Measurements from ENCODE around the gene SNAPC2. TPM values are rescaled to one million over a fixed set of nuclear protein-coding genes. Genes with fewer than 3 reads are reported as not detected.
"Not testable (repeated sequence)": the region's sequence is repeated elsewhere in the genome, so short reads cannot be mapped to it uniquely, and the experiment has no call there.

Gene SNAPC2
- total RNA-seq, 2 experiments from 2014 or later = 9.9 to 10.9 TPM

DNA sequence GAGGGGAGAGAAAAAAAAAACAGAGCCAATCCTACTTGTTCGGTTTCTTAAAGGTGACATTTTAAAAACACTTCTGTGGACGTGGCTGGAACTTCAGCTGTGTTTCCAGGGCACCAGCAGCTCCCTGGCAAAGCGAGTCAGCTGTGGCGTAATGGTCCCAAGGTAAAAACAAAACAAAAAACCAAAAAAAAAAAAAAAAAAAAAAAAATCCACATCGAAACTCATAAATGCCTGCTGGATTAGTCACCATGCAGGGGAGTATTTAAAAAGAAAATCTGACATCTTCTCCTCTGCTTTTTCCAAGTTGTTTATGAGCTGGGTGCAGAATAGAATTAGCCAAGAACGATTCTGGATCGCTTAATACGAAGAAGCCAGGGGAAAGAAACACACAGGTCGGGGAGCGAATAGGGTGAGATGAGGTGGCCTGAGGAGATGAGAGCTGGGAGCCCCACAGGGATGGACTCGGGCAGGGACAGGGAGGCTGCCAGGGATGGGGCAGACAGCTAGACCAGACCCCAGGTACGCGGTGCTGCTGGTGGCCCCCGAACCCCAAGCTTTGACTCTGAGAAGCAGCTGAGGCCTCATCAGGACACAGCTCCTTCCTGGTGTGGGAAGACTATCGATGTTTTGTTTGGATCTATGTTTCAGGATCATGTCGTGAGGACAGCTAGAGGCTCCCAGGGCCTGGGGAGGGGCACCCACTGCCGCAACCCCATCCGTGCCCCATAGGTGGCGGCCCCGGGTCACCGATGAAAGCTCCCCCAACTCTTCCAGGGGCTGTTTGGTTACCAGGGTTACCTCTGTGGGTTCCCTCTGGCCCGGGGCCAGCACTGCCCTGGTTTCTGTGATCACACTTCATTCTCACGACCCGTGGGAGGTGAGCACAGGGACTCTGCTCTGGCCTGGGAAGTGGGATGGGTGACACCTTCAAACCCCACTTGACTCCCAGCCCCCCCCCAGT lies 8.9 kb downstream of the SNAPC2 start:
- CTCF ChIA-PET = interaction anchor here (0.5 to 4.6 kb wide), 14 partner anchors 9 to 394 kb away, joined by 3 to 36 read pairs (median 4); partner anchors contain the start of genes MAP2K7, RPS28, SNAPC2 and TIMM44
- Histone ChIP-seq H3K27ac (ENCODE audit: low read depth in 1 of 2, low read length in 2 of 2) (no peak overlapping the region), H3K4me1 (ENCODE audit: insufficient read depth, low read length) (peaks cover 22% of the 10 kb centered on the region), H3K36me3 (ENCODE audit: insufficient read depth, low read length) (peaks cover 41% of the 10 kb centered on the region), H3K27me3 (ENCODE audit: control insufficient read depth in 1 of 2, insufficient read depth in 2 of 2, low read length in 2 of 2) (no peaks in the 10 kb centered on the region), H3K4me3 (ENCODE audit: low read length) (no peak overlapping the region), H3K9me3 (ENCODE audit: control insufficient read depth in 1 of 2, insufficient read depth in 1 of 2, low read length in 2 of 2) (no peaks in the 10 kb centered on the region)
- no peaks in the 10 kb centered on the region for H3K27me3 Mint-ChIP-seq
- intact Hi-C loops (cut with DNase I, micrococcal nuclease) = loop anchor here in 1 of 2 experiments (5.0 to 10.0 kb wide), 3 partner anchors 292 to 1564 kb away; partner anchors contain the start of genes CLPP, NDUFA7, RPS28 and STXBP2
- TF ChIP-seq, protein P1, sequence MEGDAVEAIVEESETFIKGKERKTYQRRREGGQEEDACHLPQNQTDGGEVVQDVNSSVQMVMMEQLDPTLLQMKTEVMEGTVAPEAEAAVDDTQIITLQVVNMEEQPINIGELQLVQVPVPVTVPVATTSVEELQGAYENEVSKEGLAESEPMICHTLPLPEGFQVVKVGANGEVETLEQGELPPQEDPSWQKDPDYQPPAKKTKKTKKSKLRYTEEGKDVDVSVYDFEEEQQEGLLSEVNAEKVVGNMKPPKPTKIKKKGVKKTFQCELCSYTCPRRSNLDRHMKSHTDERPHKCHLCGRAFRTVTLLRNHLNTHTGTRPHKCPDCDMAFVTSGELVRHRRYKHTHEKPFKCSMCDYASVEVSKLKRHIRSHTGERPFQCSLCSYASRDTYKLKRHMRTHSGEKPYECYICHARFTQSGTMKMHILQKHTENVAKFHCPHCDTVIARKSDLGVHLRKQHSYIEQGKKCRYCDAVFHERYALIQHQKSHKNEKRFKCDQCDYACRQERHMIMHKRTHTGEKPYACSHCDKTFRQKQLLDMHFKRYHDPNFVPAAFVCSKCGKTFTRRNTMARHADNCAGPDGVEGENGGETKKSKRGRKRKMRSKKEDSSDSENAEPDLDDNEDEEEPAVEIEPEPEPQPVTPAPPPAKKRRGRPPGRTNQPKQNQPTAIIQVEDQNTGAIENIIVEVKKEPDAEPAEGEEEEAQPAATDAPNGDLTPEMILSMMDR (IDR thresholded peaks at IDR 0.05) = peak; percentile 51
- DNase-seq (peak; percentile 33 to 91 (median 72)), ATAC-seq (ENCODE audit: poor library complexity) (peak; percentile 69)
- POLR2A ChIA-PET = interaction anchor here (1.0 to 1.4 kb wide), 3 partner anchors 8 to 25 kb away, joined by 4 to 6 read pairs (median 5); partner anchors contain the start of genes MAP2K7, SNAPC2 and TIMM44
- H3K36me3 Mint-ChIP-seq (ENCODE audit: low read depth) = peaks cover 32% of the 10 kb centered on the region
- peak overlapping the region; percentile 67 for H3K4me3 Mint-ChIP-seq
- H3K4me1 Mint-ChIP-seq (ENCODE audit: low read depth) = peaks cover 14% of the 10 kb centered on the region
- H3K9me3 Mint-ChIP-seq = no peaks in the 10 kb centered on the region
- H3K27ac Mint-ChIP-seq = peak overlapping the region; percentile 61

DNA sequence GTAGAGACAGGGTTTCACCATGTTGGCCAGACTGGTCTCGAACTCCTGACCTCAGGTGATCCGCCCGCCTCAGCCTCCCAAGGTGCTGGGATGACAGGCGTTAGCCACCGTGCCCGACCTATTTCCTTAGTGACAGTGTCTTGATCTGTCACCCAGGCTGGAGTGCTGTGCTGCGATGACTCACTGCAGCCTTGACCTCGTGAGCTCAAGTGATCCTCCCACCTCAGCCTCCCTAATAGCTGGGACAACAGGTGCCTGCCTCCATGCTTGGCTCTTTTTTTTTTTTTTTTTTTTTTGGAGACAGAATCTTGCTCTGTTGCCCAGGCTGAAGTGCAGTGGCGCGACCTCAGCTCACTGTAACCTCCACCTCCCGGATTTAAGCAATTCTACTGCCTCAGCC lies 9.9 kb downstream of the SNAPC2 start:
- H3K9me3 Mint-ChIP-seq; H3K27me3 Mint-ChIP-seq; H3K4me3 ChIP-seq (ENCODE audit: low read length); H3K9me3 ChIP-seq (ENCODE audit: control insufficient read depth in 1 of 2, insufficient read depth in 1 of 2, low read length in 2 of 2); ATAC-seq (ENCODE audit: poor library complexity); H3K27me3 ChIP-seq (ENCODE audit: control insufficient read depth in 1 of 2, insufficient read depth in 2 of 2, low read length in 2 of 2); intact Hi-C loops (cut with DNase I, micrococcal nuclease); H3K4me3 Mint-ChIP-seq; H3K27ac Mint-ChIP-seq; H3K27ac ChIP-seq (ENCODE audit: low read depth in 1 of 2, low read length in 2 of 2); H3K4me1 Mint-ChIP-seq (ENCODE audit: low read depth): not testable (repeated sequence)
- POLR2A ChIA-PET = interaction anchor here (1.2 kb wide), 1 partner anchor 14 kb away, joined by 3 read pairs; no protein-coding TSS in a partner anchor
- Histone ChIP-seq H3K4me1 (ENCODE audit: insufficient read depth, low read length) (peaks cover 15% of the 10 kb centered on the region), H3K36me3 (ENCODE audit: insufficient read depth, low read length) (peaks cover 51% of the 10 kb centered on the region)
- peak in 1 of 14 experiments; percentile 53 for DNase-seq
- CTCF ChIA-PET = interaction anchor here (0.7 to 4.6 kb wide), 4 partner anchors 14 to 395 kb away, joined by 3 to 36 read pairs (median 5); partner anchors contain the start of genes MAP2K7 and TIMM44
- peaks cover 36% of the 10 kb centered on the region for H3K36me3 Mint-ChIP-seq (ENCODE audit: low read depth)

DNA sequence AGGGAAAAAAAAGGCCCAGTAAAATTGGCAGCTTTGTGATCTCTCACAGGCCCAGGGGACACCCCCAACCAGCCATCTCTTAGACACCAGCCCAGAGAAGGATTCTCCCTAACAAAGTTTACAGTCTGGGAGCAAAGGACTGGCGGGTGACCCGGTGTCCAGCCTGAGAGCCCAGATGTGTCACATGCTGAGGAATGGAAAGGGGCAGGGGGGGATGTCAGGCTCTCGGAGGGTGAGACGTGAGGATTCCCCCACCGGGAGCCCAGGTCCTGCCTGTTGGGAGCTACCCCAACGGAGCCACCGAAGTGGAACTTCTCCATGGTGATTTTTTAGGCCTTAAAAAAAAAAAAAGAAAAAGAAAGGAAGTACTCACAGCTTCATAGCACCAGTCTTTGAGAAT lies 10.6 kb downstream of the SNAPC2 start:
- Mint-ChIP-seq H3K36me3 (ENCODE audit: low read depth) (peaks cover 44% of the 10 kb centered on the region), H3K27ac (no peak overlapping the region), H3K27me3 (no peaks in the 10 kb centered on the region), H3K9me3 (no peaks in the 10 kb centered on the region), H3K4me1 (ENCODE audit: low read depth) (peaks cover 6% of the 10 kb centered on the region), H3K4me3 (no peak overlapping the region)
- POLR2A ChIA-PET = interaction anchor here (1.2 kb wide), 2 partner anchors 10 to 13 kb away, joined by 3 read pairs; no protein-coding TSS in a partner anchor
- H3K27ac ChIP-seq (ENCODE audit: low read depth in 1 of 2, low read length in 2 of 2) = no peak overlapping the region
- CTCF ChIA-PET = interaction anchor here (0.7 to 4.6 kb wide), 2 partner anchors 13 to 73 kb away, joined by 4 to 36 read pairs; partner anchors contain the start of gene TIMM44
- intact Hi-C loops (cut with DNase I, micrococcal nuclease) = no loop called here
- H3K4me1 ChIP-seq (ENCODE audit: insufficient read depth, low read length) = peaks cover 12% of the 10 kb centered on the region
- no peaks in the 10 kb centered on the region for H3K27me3 ChIP-seq (ENCODE audit: control insufficient read depth in 1 of 2, insufficient read depth in 2 of 2, low read length in 2 of 2)
- no peak overlapping the region for H3K4me3 ChIP-seq (ENCODE audit: low read length)
- DNase-seq (no peak), ATAC-seq (ENCODE audit: poor library complexity) (no peak)
- peaks cover 57% of the 10 kb centered on the region for H3K36me3 ChIP-seq (ENCODE audit: insufficient read depth, low read length)
- H3K9me3 ChIP-seq (ENCODE audit: control insufficient read depth in 1 of 2, insufficient read depth in 1 of 2, low read length in 2 of 2) = no peaks in the 10 kb centered on the region
- TF ChIP-seq, protein P1 (IDR thresholded peaks at IDR 0.05) = no peak
